NCI-H2227 (cell line): ENCODE data around the gene MAST4.
A peak's percentile ranks its signal among the peaks of the same experiment; 100 is the strongest.

Experiments
- DNase-seq: peaks from one replicate; lab custom pipeline; 2025; ENCODE audit not compliant: unreplicated experiment; lab: John Stamatoyannopoulos, UW

Gene MAST4

GRCh38 chr5:66644111-66644510 lies 47.9 kb downstream of the MAST4 start:
- no peak for DNase-seq

- no peak for DNase-seq
These were observed 48.8 kb downstream of the MAST4 start for GRCh38 chr5:66645039-66645438.

GRCh38 chr5:66646570-66646969 lies 50.4 kb downstream of the MAST4 start:
- peak; percentile 30 for DNase-seq

DNA sequence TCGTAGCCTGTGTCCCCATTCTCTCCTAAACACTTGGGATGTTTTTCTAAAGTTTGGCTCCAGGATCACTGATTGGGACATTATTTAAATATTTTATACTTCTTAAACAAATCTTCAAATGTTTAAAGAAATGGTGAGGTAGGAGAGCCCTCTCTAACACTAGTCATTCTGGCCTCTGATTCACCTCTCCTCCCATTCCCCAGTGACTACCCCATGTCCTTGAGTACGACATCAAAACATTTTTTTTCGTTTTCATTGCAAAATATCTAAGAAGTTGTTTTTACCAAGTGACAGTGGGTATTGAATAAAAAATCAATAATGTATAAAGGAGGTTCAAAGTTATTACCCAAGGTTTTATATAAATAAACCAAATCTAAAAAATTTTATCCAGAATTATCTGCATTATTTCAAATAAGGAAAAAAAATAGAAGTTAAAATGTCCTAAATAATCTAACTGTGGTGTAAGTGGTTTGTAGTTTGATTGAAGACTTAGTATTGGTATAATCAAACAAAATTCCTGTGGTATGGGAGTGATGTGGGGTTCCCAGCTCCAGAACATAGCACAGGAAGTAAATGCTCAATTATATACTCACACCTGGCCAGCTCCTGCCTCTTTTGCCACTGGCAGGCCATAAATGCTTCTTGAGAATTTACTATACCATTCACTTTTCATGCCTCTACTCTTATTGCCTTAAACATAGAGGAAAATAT lies 51.1 kb downstream of the MAST4 start:
- DNase-seq, result no peak

GRCh38 chr5:66652818-66653217 lies 56.6 kb downstream of the MAST4 start:
- DNase-seq, result no peak

- DNase-seq, result no peak
These were observed 57.1 kb downstream of the MAST4 start for GRCh38 chr5:66653325-66653724.

GRCh38 chr5:66655395-66656324 lies 59.5 kb downstream of the MAST4 start:
- DNase-seq, result no peak

- no peak for DNase-seq
These were observed 62.3 kb downstream of the MAST4 start for GRCh38 chr5:66658516-66658915.

DNA sequence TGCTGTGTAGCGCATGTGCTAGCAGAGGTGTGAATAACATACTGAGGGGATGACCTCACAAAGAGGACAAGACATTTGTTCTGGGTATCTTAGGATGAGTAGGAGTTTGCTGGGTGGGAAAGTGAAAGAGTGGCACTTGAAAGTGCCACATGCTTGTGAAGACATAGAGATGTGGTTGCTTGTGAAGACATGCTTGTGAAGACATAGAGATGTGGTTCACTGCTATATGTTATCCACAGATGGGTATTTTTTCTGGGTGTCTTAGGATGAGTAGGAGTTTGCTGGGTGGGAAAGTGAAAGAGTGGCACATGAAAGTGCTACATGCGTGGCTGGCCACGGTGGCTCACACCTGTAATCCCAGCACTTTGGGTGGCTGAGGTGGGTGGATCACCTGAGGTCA lies 63.6 kb downstream of the MAST4 start:
- no peak for DNase-seq

DNA sequence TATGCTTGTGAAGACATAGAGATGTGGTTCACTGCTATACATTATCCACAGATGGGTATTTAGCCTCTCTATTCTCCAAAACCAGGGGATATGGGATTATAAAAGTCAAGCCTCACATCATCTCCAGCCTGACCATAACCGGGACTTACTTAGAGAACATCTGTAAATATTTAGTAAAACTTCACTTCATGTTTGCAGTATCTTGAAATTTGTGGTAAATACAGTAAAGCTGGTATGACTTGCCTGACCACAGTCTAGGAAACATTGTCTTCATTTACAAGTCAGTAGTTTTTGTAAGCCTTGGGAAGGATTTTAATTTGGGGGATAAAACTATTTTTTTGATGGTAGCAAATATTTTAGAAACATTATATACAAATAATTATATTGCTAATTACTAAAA lies 64.2 kb downstream of the MAST4 start:
- DNase-seq, result no peak

DNA sequence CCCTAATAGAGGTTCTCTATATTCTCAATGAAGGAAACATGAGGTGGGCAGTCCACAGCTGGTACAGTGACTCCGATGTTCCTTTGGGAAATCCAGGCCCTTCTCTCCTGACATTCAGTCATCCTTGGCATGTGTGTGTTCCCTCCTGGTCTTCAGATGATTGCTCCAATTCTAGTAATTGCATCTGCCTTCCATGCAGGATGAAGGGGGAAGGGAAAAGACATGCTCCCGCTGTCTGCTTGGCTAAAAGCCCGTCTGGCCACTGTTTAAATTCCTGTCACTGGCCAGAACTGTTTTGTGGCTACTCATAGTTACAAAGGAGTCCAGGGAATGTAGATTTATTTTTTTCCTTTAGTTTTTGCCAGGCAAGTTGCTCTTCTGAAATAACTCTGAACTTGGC lies 65.0 kb downstream of the MAST4 start:
- peak; percentile 64 for DNase-seq

- peak; percentile 64 for DNase-seq
These were observed 70.6 kb downstream of the MAST4 start for GRCh38 chr5:66666778-66667177.

GRCh38 chr5:66669086-66669861 lies 73.1 kb downstream of the MAST4 start:
- DNase-seq, result no peak

DNA sequence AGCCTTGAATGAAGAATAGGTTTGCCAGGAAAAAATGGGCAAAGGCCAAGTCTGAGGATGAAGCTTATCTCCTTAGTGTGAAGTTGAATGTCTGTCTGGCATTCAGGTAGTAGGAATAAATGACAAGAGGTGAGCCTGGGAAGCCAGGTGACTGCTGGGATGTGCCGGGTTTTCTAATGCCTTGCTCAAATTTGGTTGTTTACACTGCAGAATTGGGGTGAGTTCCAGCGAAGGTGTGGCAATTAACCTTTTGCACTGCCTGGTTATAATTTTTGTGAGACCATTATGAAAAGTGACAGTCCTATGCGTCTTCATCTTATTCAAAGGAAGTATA lies 73.6 kb downstream of the MAST4 start:
- no peak for DNase-seq

DNA sequence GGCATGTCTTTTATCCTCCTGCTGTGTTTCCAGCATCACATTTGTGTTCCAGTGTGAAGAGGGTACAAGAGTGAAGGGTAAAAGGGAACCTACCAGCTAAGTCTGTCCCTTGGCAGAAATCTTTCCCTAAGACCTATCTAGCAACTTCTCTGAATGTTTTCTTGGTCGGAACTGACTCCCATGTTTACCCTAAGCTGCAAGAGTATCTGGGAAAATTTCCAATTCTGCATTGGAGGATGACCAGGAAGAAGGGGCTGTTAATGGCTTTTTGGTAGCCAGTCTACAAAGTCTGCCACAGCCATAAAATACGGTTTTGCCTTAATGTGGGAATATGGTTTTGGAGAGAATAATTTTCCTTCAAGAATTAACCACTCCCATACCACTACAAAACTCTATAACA lies 75.1 kb downstream of the MAST4 start:
- no peak for DNase-seq

DNA sequence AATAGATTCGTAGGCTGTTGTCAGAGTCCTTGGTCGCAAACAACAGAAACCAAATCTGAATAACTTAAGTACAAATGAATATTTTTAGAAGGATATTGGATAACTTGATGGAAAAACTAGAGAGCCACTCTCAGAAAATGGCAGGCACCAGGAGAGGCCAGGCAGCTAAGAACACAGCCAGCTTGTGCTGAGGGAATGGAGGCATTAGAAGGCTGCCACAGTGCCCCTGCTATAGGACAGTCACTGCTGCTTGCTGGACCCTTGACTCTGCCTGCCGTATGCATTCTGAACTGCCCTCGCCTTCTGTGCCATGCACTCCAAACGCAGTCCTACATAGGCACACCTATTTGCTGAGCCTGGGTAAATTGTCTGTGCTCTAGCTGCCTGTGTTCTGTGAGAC lies 78.6 kb downstream of the MAST4 start:
- DNase-seq, result no peak

DNA sequence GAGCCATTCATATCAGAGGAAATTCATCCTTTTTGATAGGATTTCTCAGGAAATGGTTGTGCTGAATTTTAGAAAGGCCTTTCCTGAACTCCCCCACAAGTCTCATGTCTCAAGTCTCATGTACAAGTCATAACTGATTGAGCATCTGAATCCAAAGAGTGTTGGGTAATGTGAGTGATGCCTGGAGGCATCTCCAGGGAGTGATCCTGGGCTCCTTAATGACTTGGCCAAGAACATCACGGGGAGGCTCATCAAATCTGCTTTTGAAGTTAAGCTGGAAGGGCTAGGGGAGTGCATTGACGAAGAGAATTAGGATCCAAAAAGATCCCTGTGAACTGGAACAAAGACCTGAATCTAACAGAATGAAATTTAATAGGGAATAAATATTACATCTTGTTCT lies 79.2 kb downstream of the MAST4 start:
- no peak for DNase-seq

DNA sequence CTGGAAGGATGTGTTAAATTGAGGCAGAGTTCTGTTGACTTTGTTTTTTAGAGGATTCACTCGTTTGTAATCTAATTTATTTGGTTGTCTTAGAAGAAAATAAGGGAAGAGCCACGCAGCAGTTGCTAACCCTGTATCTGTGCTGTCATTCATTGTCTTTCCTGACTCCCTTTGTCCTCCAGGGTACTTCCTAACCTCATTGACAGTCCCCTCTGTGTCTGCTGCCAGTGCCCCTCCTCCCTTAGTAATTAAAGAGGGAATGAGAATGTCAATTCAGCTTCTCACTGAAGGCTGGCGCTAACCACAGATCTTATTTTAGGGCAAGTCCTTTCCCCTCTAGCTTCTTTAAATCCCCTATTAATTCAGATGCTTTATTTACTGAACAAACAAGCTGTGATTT lies 84.0 kb downstream of the MAST4 start:
- DNase-seq, result peak; percentile 1

GRCh38 chr5:66680804-66681203 lies 84.6 kb downstream of the MAST4 start:
- DNase-seq, result no peak

DNA sequence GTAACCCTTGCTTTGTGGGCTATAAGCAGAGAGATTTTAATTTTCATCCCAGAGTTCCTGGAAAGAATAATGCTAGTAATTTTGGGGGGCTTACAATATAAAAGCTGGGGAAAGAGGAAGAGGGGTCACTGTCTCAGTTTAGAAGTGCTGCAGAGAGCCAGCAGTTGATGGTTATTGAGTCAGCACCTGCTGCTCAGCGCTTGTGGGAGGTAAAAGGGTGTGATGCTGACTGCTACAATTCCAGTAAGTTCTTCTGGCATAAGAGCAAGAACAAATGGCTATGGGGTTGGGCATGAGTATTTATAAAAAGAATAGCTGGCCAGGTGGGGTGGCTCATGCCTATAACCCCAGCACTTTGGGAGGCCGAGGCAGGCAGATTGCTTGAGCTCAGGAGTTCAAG lies 88.5 kb downstream of the MAST4 start:
- DNase-seq, result no peak

GRCh38 chr5:66689522-66690220 lies 93.5 kb downstream of the MAST4 start:
- DNase-seq, result no peak
